Mucosa of descending colon (tissue), 3 donors: ENCODE results near the gene ZDHHC17. TPM values are rescaled to one million over a fixed set of nuclear protein-coding genes. Genes with fewer than 3 reads are reported as not detected.

ENCODE experiments used
- ATAC-seq: fragments of 200-7000 bp; cut with Tn5 transposase; one replicate; pipeline ENCODE4 v1.9.1; 2020; ENCODE audit warnings: mild to moderate bottlenecking, moderate library complexity
- DNase-seq, 3 donors: peaks; one replicate each; pipeline ENCODE4 v3.0.0-alpha.2; 2020
- H3K36me3 ChIP-seq: fragments of 200-600 bp; one replicate; pipeline ENCODE4 v1.8.0; 2021; ENCODE audit warnings: low read depth, mild to moderate bottlenecking
- H3K4me1 ChIP-seq: fragments of 200-600 bp; one replicate; pipeline ENCODE4 v1.8.0; 2021; ENCODE audit warnings: low read depth, mild to moderate bottlenecking
- H3K4me3 ChIP-seq: fragments of 200-600 bp; one replicate; pipeline ENCODE4 v1.8.0; 2021; ENCODE audit warnings: mild to moderate bottlenecking
- H3K9me3 ChIP-seq: fragments of 200-600 bp; one replicate; pipeline ENCODE4 v1.8.0; 2021; ENCODE audit warnings: mild to moderate bottlenecking
- CTCF ChIP-seq: fragments of 200-600 bp; IDR thresholded peaks from one replicate; pipeline ENCODE4 v1.8.0; 2022; ENCODE audit warnings: antibody characterized with exemption, mild to moderate bottlenecking
- intact Hi-C, 2 donors: fragments of 100-400 bp; cut with DNase I in 1 of 2; cut with micrococcal nuclease in 1 of 2; formaldehyde crosslinking; loops; one replicate each; pipeline versions ENCODE4 v1.11.0 to v1.11.1; 2022; cut with DNase I, micrococcal nuclease
- total RNA-seq, 3 donors: library from RNA; stranded (reverse); fragmentation: NEBNext Ultra II Directional in 2 of 3; extraction: Animal tissue kit (Norgen Biotek cat#: 25700) in 2 of 3; gene quantifications; one replicate each; pipeline versions ENCODE4 v1.2.1 to v1.2.4, GENCODE V29; 2021 to 2023
- donor health status: DM: no; HTN: no; CAD: no; lungs with moderate emphysema.
- donor health status: DM: no; HTN: no; CAD: no.
- donor health status: DM: no; HTN: yes; CAD: no.

ZDHHC17 gene
- total RNA-seq, 3 donors from 2014 or later = 17.4 to 39.0 (median 25.7) TPM

DNA sequence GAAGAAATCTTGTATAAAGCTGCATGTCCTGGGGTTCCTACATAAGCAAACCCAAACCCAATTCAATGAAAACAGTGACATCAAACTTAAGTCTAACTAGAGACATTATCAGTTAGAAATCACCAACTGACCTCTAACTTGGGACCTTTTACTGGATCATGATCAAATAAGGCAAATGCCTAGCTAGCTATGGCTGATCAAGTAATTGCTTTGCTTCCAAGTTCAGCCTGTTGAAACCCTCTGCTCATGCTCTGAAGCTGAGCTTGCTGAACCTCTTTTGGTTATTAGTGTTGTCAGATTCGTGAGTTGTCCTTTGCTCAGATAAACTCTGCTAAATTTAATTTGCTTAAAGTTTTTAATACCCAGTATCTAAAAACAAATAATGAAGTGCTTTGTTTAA, 28.9 kb downstream of the ZDHHC17 start:
- no peaks in the 10 kb centered on the region for H3K36me3 ChIP-seq
- ATAC-seq = no peak
- no peaks in the 10 kb centered on the region for H3K9me3 ChIP-seq
- no peak for DNase-seq
- H3K4me1 ChIP-seq = no peaks in the 10 kb centered on the region
- no peak for TF ChIP-seq CTCF
- intact Hi-C loops = loop anchor here (5.0 kb wide), 1 partner anchor 171 kb away; no protein-coding TSS in a partner anchor
- no peak overlapping the region for H3K4me3 ChIP-seq

DNA sequence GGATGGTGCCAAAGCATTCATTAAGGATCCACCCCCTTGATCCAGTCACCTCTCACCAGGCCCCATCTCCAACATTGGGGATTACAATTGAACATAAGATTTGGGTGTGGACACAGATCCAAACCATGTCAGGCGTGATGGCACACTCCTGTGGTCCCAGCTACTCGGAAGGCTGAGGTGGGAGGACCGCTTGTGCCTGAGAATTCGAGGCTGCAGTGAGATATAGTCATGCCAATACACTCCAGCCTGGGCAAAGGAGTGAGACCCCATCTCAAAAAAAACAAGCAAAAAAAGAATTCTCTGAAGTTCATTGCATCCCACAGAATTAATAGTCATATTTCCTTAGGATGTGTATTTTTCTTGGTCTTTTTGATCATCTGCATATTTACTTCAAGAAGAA, 34.9 kb downstream of the ZDHHC17 start:
- TF ChIP-seq CTCF = no peak
- intact Hi-C loops = no loop called here
- Histone ChIP-seq H3K4me3 (no peak overlapping the region), H3K36me3 (no peaks in the 10 kb centered on the region), H3K9me3 (peaks cover 9% of the 10 kb centered on the region), H3K4me1 (no peaks in the 10 kb centered on the region)
- DNase-seq = no peak
- ATAC-seq = no peak

- intact Hi-C loops = no loop called here
- ATAC-seq = no peak
- no peaks in the 10 kb centered on the region for H3K36me3 ChIP-seq
- no peak for DNase-seq
- no peak overlapping the region for H3K4me3 ChIP-seq
- no peak for TF ChIP-seq CTCF
- no peaks in the 10 kb centered on the region for H3K4me1 ChIP-seq
- peaks cover 9% of the 10 kb centered on the region for H3K9me3 ChIP-seq
Observed at GRCh38 chr12:76799362-76799761, 35.4 kb downstream of the ZDHHC17 start.

GRCh38 chr12:76802060-76802459, 38.1 kb downstream of the ZDHHC17 start:
- Histone ChIP-seq H3K4me1 (no peaks in the 10 kb centered on the region), H3K36me3 (no peaks in the 10 kb centered on the region), H3K4me3 (no peak overlapping the region), H3K9me3 (peaks cover 9% of the 10 kb centered on the region)
- no peak for TF ChIP-seq CTCF
- intact Hi-C loops = no loop called here
- DNase-seq = no peak
- ATAC-seq = no peak

- Histone ChIP-seq H3K9me3 (peaks cover 9% of the 10 kb centered on the region), H3K36me3 (no peaks in the 10 kb centered on the region), H3K4me3 (no peak overlapping the region), H3K4me1 (no peaks in the 10 kb centered on the region)
- DNase-seq (peak in 1 of 3 donors; percentile 75), ATAC-seq (peak; percentile 91)
- intact Hi-C loops = no loop called here
- no peak for TF ChIP-seq CTCF
Observed at GRCh38 chr12:76804435-76804976, 40.6 kb downstream of the ZDHHC17 start.
